Measurements from ENCODE around the gene KRTAP9-8.

The KRTAP9-8 gene

DNA sequence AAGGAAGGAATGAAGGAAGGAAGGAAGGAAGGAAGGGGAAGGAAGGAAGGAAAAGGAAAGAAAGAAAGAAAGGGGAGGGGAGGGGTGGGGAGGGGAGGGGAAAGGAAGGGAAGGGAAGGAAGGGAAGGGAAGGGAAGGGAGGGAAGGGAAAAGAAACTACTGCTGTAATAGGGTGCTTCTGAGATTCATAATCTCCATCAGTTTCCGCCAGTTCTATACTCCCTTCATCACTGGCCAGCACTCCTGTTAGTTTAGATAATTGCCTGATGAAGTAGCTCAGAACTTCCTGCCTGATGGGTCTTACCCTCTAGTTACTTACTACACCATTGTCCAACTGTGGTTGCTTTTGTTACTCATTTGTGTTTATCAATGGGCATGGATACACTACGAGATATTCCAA, 25.4 kb downstream of the KRTAP9-8 start:
- H3K27ac ChIP-seq (replicated peaks), result no peak overlapping the region
- TF ChIP-seq GABPA (IDR thresholded peaks at IDR 0.05; ENCODE audit: low read depth), result no peak
- TF ChIP-seq, protein P1, sequence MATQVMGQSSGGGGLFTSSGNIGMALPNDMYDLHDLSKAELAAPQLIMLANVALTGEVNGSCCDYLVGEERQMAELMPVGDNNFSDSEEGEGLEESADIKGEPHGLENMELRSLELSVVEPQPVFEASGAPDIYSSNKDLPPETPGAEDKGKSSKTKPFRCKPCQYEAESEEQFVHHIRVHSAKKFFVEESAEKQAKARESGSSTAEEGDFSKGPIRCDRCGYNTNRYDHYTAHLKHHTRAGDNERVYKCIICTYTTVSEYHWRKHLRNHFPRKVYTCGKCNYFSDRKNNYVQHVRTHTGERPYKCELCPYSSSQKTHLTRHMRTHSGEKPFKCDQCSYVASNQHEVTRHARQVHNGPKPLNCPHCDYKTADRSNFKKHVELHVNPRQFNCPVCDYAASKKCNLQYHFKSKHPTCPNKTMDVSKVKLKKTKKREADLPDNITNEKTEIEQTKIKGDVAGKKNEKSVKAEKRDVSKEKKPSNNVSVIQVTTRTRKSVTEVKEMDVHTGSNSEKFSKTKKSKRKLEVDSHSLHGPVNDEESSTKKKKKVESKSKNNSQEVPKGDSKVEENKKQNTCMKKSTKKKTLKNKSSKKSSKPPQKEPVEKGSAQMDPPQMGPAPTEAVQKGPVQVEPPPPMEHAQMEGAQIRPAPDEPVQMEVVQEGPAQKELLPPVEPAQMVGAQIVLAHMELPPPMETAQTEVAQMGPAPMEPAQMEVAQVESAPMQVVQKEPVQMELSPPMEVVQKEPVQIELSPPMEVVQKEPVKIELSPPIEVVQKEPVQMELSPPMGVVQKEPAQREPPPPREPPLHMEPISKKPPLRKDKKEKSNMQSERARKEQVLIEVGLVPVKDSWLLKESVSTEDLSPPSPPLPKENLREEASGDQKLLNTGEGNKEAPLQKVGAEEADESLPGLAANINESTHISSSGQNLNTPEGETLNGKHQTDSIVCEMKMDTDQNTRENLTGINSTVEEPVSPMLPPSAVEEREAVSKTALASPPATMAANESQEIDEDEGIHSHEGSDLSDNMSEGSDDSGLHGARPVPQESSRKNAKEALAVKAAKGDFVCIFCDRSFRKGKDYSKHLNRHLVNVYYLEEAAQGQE (IDR thresholded peaks at IDR 0.05; ENCODE audit: insufficient replicate concordance, low read depth), result no peak
- no peak for TF ChIP-seq POLR2AphosphoS5 (IDR thresholded peaks at IDR 0.05; ENCODE audit: low read depth)
- no peak for TF ChIP-seq CTCF (IDR thresholded peaks at IDR 0.05; ENCODE audit: insufficient read depth, low read length)
- TF ChIP-seq SPI1 (IDR thresholded peaks at IDR 0.05; ENCODE audit: borderline replicate concordance, low read depth), result no peak
- H3K27me3 ChIP-seq (ENCODE audit: insufficient read depth, poor library complexity, severe bottlenecking), result no peaks in the 10 kb centered on the region
- no peak for DNase-seq (ENCODE audit: low read depth in 1 of 2, low spot score in 1 of 2)
- no peak overlapping the region for H3K4me3 ChIP-seq (replicated peaks; ENCODE audit: insufficient read depth, low read length)

DNA sequence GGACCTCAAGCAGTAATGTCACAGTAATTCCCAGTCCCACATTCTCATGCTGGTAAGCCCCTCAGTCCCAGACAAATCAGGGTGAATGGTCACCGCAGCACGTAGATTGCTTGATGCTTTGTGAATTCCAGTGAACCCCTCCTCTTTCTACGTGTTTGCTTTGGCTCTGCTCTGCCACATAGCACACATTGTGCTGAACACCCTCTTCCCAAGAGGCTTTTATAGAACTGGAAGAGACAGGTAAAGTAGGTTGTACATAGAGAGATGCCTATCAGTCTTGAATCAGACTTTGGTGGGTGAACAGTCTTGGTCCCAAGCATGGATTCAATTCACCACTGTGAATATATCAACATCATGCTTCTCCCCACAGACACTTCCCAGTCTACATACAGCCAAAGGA, 26.8 kb downstream of the KRTAP9-8 start:
- H3K4me3 ChIP-seq (replicated peaks; ENCODE audit: insufficient read depth, low read length), result no peak overlapping the region
- H3K27ac ChIP-seq (replicated peaks), result no peak overlapping the region
- H3K27me3 ChIP-seq (ENCODE audit: insufficient read depth, poor library complexity, severe bottlenecking), result no peaks in the 10 kb centered on the region
- TF ChIP-seq POLR2AphosphoS5 (IDR thresholded peaks at IDR 0.05; ENCODE audit: low read depth), result no peak
- no peak for TF ChIP-seq GABPA (IDR thresholded peaks at IDR 0.05; ENCODE audit: low read depth)
- no peak for TF ChIP-seq CTCF (IDR thresholded peaks at IDR 0.05; ENCODE audit: insufficient read depth, low read length)
- TF ChIP-seq, protein P1 (IDR thresholded peaks at IDR 0.05; ENCODE audit: insufficient replicate concordance, low read depth), result no peak
- no peak for TF ChIP-seq SPI1 (IDR thresholded peaks at IDR 0.05; ENCODE audit: borderline replicate concordance, low read depth)
- DNase-seq (ENCODE audit: low read depth in 1 of 2, low spot score in 1 of 2), result no peak

GRCh38 chr17:41265078-41265477, 27.3 kb downstream of the KRTAP9-8 start, which contains the start of gene KRTAP9-6:
Gene KRTAP9-6, plus strand, starts transcription at chr17:41265378. Its CDS starts 0 bp downstream, at chr17:41265378.
- no peak for DNase-seq (ENCODE audit: low read depth in 1 of 2, low spot score in 1 of 2)
- Histone ChIP-seq H3K4me3 (replicated peaks; ENCODE audit: insufficient read depth, low read length) (no peak within 1 kb of the TSS), H3K27ac (replicated peaks) (no peak within 1 kb of the TSS), H3K27me3 (ENCODE audit: insufficient read depth, poor library complexity, severe bottlenecking) (no peaks in the 10 kb centered on the region)
- TF ChIP-seq CTCF (IDR thresholded peaks at IDR 0.05; ENCODE audit: insufficient read depth, low read length), result no peak
- TF ChIP-seq, protein P1 (IDR thresholded peaks at IDR 0.05; ENCODE audit: insufficient replicate concordance, low read depth), result no peak
- TF ChIP-seq SPI1 (IDR thresholded peaks at IDR 0.05; ENCODE audit: borderline replicate concordance, low read depth), result no peak
